ENCODE data around the gene USP28.

The USP28 gene

GRCh38 chr11:113838005-113838404 is 37.4 kb downstream of the USP28 start:
- no peaks in the 10 kb centered on the region; the same call in 1 of the 2 replicates for H3K9me3 ChIP-seq (ENCODE audit: control insufficient read depth, insufficient read depth, low read length)
- H3K9ac ChIP-seq (ENCODE audit: low read depth, low read length), result no peak overlapping the region
- peaks cover 29% of the 10 kb centered on the region for H3K36me3 ChIP-seq (ENCODE audit: insufficient read depth, low read length)
- H3K4me1 ChIP-seq (ENCODE audit: insufficient read depth, low read length), result no peaks in the 10 kb centered on the region

GRCh38 chr11:113835306-113835705 is 40.1 kb downstream of the USP28 start:
- Histone ChIP-seq H3K4me1 (ENCODE audit: insufficient read depth, low read length) (no peaks in the 10 kb centered on the region), H3K36me3 (ENCODE audit: insufficient read depth, low read length) (peaks cover 34% of the 10 kb centered on the region), H3K9me3 (ENCODE audit: control insufficient read depth, insufficient read depth, low read length) (no peaks in the 10 kb centered on the region; the same call in 1 of the 2 replicates), H3K9ac (ENCODE audit: low read depth, low read length) (no peak overlapping the region)

- Histone ChIP-seq H3K36me3 (ENCODE audit: insufficient read depth, low read length) (peaks cover 26% of the 10 kb centered on the region), H3K9me3 (ENCODE audit: control insufficient read depth, insufficient read depth, low read length) (no peaks in the 10 kb centered on the region; the same call in 1 of the 2 replicates), H3K4me1 (ENCODE audit: insufficient read depth, low read length) (no peaks in the 10 kb centered on the region), H3K9ac (ENCODE audit: low read depth, low read length) (no peak overlapping the region)
These were observed 42.2 kb downstream of the USP28 start for GRCh38 chr11:113833151-113833550.

DNA sequence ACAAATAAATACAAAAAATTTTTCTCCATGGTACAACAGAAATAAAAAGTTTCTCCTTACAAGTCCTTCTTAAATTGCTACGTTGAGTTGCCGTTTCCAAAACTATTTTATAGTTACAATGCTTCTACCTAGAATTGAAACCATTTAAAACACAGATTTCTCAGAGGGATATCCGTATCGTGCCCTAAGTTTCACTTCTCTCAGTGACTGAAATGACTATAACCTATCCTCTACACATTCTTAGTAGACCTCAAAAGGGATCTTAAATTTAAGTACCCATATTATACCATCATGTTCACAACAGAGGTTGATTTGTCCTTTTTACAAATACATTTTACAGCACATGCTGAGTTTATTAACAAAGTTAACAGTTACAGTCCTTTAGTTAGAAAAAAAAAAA is 44.1 kb downstream of the USP28 start:
- H3K4me1 ChIP-seq (ENCODE audit: insufficient read depth, low read length), result no peaks in the 10 kb centered on the region
- no peaks in the 10 kb centered on the region for H3K9me3 ChIP-seq (ENCODE audit: control insufficient read depth, insufficient read depth, low read length)
- H3K36me3 ChIP-seq (ENCODE audit: insufficient read depth, low read length), result peaks cover 33% of the 10 kb centered on the region
- no peak overlapping the region for H3K9ac ChIP-seq (ENCODE audit: low read depth, low read length)

DNA sequence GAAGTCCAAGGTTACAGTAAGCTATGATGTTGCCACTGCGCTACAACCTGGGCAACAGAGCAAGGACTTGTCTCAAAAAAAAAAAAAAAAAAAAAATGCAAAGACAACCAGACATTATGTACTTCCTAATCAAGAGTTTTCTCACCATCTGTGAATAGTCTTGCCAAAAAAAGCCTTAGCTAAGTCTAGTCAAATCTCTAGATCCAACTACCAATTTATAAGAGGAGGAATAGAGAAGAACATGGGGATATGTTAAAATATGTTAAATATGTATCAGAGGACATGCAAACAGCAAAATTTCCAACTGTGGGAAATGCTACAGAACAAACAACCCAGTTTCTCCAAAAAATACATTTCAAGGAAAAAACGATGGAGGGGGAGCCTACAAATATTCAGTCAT is 45.6 kb downstream of the USP28 start:
- no peak overlapping the region for H3K9ac ChIP-seq (ENCODE audit: low read depth, low read length)
- H3K36me3 ChIP-seq (ENCODE audit: insufficient read depth, low read length), result peaks cover 33% of the 10 kb centered on the region
- H3K9me3 ChIP-seq (ENCODE audit: control insufficient read depth, insufficient read depth, low read length), result no peaks in the 10 kb centered on the region
- no peaks in the 10 kb centered on the region for H3K4me1 ChIP-seq (ENCODE audit: insufficient read depth, low read length)

- H3K4me1 ChIP-seq (ENCODE audit: insufficient read depth, low read length), result no peaks in the 10 kb centered on the region
- H3K36me3 ChIP-seq (ENCODE audit: insufficient read depth, low read length), result peaks cover 27% of the 10 kb centered on the region
- no peaks in the 10 kb centered on the region for H3K9me3 ChIP-seq (ENCODE audit: control insufficient read depth, insufficient read depth, low read length)
- H3K9ac ChIP-seq (ENCODE audit: low read depth, low read length), result no peak overlapping the region
These were observed 47.2 kb downstream of the USP28 start for GRCh38 chr11:113828191-113828590.

GRCh38 chr11:113827477-113827876 is 47.9 kb downstream of the USP28 start:
- Histone ChIP-seq H3K4me1 (ENCODE audit: insufficient read depth, low read length) (no peaks in the 10 kb centered on the region), H3K9me3 (ENCODE audit: control insufficient read depth, insufficient read depth, low read length) (no peaks in the 10 kb centered on the region), H3K36me3 (ENCODE audit: insufficient read depth, low read length) (peaks cover 34% of the 10 kb centered on the region), H3K9ac (ENCODE audit: low read depth, low read length) (no peak overlapping the region)

DNA sequence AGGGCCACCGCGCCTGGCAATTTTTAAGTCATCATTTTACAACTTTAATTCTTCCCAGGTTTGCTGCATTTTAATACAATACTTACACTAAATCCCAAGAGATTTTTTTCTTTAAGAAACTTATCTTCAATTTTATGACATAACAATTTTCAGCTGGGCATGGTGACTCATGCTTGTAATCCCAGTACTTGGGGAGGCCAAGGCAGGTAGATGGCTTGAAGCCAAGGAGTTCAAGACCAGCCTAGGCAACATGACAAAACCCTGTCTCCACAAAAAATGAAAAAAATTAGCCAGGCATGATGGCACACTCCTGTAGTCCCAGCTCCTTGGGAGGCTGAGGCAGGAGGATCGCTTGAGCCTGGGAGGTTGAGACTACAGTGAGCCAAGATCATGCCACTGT is 56.9 kb downstream of the USP28 start:
- no peak overlapping the region for H3K9ac ChIP-seq (ENCODE audit: low read depth, low read length)

DNA sequence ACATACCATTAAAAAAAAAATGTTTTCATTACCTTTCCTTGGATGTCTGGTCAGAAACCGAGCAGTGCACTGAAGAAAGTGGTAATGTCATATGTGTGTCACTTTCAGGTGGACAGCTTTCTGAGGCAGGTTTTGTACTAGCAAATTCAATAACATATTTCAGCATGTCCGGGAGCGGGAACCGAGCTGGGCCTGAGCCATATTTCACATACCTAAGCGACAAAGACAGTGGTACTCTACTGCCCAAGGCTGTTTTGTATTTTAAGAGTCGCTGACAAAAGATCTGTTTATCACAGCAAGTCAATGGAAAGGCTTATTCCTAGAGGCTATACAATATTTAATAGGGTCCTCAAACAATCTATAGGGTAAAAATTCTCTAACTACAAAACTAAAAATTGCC is 57.7 kb downstream of the USP28 start:
- H3K4me1 ChIP-seq (ENCODE audit: insufficient read depth, low read length), result no peaks in the 10 kb centered on the region
- no peaks in the 10 kb centered on the region for H3K9me3 ChIP-seq (ENCODE audit: control insufficient read depth, insufficient read depth, low read length)
- no peak overlapping the region for H3K9ac ChIP-seq (ENCODE audit: low read depth, low read length)
- peaks cover 30% of the 10 kb centered on the region for H3K36me3 ChIP-seq (ENCODE audit: insufficient read depth, low read length)

More for the DNA sequence above, 56.9 kb downstream of the USP28 start:
- no peaks in the 10 kb centered on the region for H3K4me1 ChIP-seq (ENCODE audit: insufficient read depth, low read length)
- peaks cover 35% of the 10 kb centered on the region for H3K36me3 ChIP-seq (ENCODE audit: insufficient read depth, low read length)
- H3K9me3 ChIP-seq (ENCODE audit: control insufficient read depth, insufficient read depth, low read length), result no peaks in the 10 kb centered on the region

DNA sequence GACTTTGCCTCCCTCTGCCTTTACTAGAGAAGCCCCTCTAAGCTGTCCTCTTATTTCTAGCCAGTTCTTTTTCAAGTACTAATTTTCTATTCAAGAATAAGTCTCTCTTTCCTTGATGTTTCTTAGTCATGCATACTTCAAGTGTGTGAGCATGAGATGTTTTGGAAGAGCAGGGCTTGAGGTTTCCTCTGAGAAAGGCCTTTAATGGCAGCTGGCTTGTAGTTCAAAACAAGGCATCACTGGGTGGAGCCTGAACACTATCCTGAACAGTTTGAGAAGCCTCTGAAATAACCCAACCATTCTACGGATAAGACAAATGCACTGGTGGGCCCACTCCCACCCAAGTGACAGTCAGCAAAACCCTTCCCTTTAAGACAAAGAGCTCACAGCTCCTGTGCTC is 58.2 kb downstream of the USP28 start:
- H3K9ac ChIP-seq (ENCODE audit: low read depth, low read length), result no peak overlapping the region
- H3K9me3 ChIP-seq (ENCODE audit: control insufficient read depth, insufficient read depth, low read length), result no peaks in the 10 kb centered on the region
- H3K36me3 ChIP-seq (ENCODE audit: insufficient read depth, low read length), result peaks cover 31% of the 10 kb centered on the region
- no peaks in the 10 kb centered on the region for H3K4me1 ChIP-seq (ENCODE audit: insufficient read depth, low read length)

DNA sequence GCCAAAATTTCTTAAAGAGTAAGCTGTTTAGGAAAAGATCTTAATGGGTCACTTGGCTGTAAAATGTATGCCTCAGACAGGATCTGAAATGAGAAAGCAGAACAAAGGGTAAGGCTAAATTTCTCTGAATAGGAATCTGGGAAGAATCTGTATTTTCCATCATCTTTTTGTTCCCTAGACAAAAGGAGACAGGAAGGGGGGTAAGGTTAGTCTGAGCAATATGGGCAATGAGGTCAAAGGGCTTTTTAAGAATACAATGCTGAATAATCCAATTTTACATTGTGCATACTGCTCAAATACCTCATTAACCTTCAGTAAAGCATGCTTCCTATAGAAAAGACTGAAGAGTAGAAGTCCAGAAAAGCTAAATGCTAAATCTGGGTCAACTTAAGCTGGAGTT is 61.2 kb downstream of the USP28 start:
- H3K36me3 ChIP-seq (ENCODE audit: insufficient read depth, low read length), result peaks cover 24% of the 10 kb centered on the region
- no peaks in the 10 kb centered on the region for H3K4me1 ChIP-seq (ENCODE audit: insufficient read depth, low read length)
- no peaks in the 10 kb centered on the region for H3K9me3 ChIP-seq (ENCODE audit: control insufficient read depth, insufficient read depth, low read length)
- no peak overlapping the region for H3K9ac ChIP-seq (ENCODE audit: low read depth, low read length)

DNA sequence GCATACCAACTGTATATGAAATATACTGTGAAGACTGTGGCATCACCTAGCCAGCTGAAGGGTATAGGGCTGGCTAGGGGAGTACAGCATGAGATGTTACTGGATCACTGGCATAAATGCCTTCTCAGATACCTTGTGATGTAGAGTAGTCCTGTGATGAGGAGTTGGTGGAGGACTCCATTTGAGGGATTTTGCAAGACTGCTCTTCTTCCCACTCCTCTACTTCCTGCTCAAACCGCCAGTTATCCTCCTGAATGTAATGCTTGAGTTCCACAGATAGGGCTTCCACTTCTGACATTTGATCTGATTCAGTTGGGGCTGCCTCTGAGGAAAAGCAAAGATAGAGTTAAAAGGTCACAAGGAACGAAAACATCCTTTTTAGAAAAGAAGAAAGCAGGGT is 66.4 kb downstream of the USP28 start:
- Histone ChIP-seq H3K36me3 (ENCODE audit: insufficient read depth, low read length) (peaks cover 44% of the 10 kb centered on the region), H3K9me3 (ENCODE audit: control insufficient read depth, insufficient read depth, low read length) (no peaks in the 10 kb centered on the region), H3K4me1 (ENCODE audit: insufficient read depth, low read length) (no peaks in the 10 kb centered on the region), H3K9ac (ENCODE audit: low read depth, low read length) (no peak overlapping the region)

DNA sequence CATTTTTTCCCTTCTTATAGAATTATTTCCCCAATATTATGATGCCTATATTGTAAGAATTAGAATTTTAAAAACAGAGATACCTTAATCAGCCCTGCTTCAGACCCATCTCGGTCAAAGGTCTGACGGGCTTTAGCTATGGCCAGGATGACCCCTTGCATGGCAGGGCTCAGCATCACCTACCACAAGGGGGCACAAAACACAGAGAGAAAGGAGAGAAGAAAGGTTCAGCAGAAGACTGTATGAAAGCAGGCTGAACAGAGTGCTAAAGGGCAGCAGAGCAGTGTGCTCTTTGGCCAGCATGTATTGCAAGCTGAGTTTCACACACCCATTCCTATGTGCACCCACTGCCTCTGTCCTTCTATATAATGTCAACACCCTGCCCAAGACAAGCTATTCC is 69.0 kb downstream of the USP28 start:
- Histone ChIP-seq H3K9ac (ENCODE audit: low read depth, low read length) (no peak overlapping the region), H3K4me1 (ENCODE audit: insufficient read depth, low read length) (no peaks in the 10 kb centered on the region), H3K36me3 (ENCODE audit: insufficient read depth, low read length) (peaks cover 60% of the 10 kb centered on the region), H3K9me3 (ENCODE audit: control insufficient read depth, insufficient read depth, low read length) (no peaks in the 10 kb centered on the region)

DNA sequence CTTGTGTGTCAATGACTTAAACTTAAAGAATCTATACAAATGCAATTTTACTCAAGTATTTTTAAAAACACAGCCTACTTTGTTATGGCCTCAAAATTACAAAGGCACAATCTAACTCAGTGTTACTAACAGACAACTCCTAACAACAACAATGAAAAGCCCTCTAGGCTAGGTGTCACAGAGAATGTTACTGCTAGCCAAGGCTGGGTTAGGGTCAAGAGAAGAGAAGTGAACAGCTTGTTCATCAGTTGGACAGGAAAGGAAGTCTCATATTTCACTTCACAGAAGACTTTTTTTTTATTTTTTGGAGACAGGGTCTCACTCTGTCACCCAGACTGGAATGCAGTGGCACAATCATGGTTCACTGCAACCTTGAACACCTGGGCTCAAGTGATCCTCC is 69.7 kb downstream of the USP28 start:
- Histone ChIP-seq H3K36me3 (ENCODE audit: insufficient read depth, low read length) (peaks cover 65% of the 10 kb centered on the region), H3K9ac (ENCODE audit: low read depth, low read length) (no peak overlapping the region), H3K9me3 (ENCODE audit: control insufficient read depth, insufficient read depth, low read length) (no peaks in the 10 kb centered on the region), H3K4me1 (ENCODE audit: insufficient read depth, low read length) (no peaks in the 10 kb centered on the region)

GRCh38 chr11:113802621-113803020 is 72.8 kb downstream of the USP28 start:
- no peaks in the 10 kb centered on the region for H3K4me1 ChIP-seq (ENCODE audit: insufficient read depth, low read length)
- H3K9me3 ChIP-seq (ENCODE audit: control insufficient read depth, insufficient read depth, low read length), result no peaks in the 10 kb centered on the region
- H3K36me3 ChIP-seq (ENCODE audit: insufficient read depth, low read length), result peaks cover 59% of the 10 kb centered on the region
- H3K9ac ChIP-seq (ENCODE audit: low read depth, low read length), result no peak overlapping the region

- Histone ChIP-seq H3K9ac (ENCODE audit: low read depth, low read length) (no peak overlapping the region), H3K9me3 (ENCODE audit: control insufficient read depth, insufficient read depth, low read length) (0 out of 2 replicates have a peak, but pooled peaks cover 3% of the 10 kb centered on the region), H3K36me3 (ENCODE audit: insufficient read depth, low read length) (peaks cover 27% of the 10 kb centered on the region), H3K4me1 (ENCODE audit: insufficient read depth, low read length) (no peaks in the 10 kb centered on the region)
These were observed 78.6 kb downstream of the USP28 start for GRCh38 chr11:113796663-113797259.

Measured in ES-I3 (cell line).